Measurements from ENCODE around the gene PNPO.
A peak's percentile ranks its signal among the peaks of the same experiment; 100 is the strongest.

The PNPO gene

GRCh38 chr17:47941246-47942095 is at the start of gene PNPO:
Gene PNPO, plus strand, starts transcription at chr17:47941571. Its CDS starts 105 bp downstream, at chr17:47941676.
- peak; percentile 98 for DNase-seq

- DNase-seq = no peak
Observed at GRCh38 chr17:47894498-47895346, 46.6 kb upstream of the PNPO start.

- peak; percentile 19 for DNase-seq
Observed at GRCh38 chr17:47895347-47895855, 46.0 kb upstream of the PNPO start.

GRCh38 chr17:47895856-47896671 is 45.3 kb upstream of the PNPO start, which contains the start of gene SP2:
Gene SP2, plus strand, starts transcription at chr17:47896236. Its CDS starts 51 bp downstream, at chr17:47896287.
- DNase-seq = peak; percentile 99

- no peak for DNase-seq
Observed at GRCh38 chr17:47896672-47897490, 44.5 kb upstream of the PNPO start.

GRCh38 chr17:47897561-47897960 is 43.8 kb upstream of the PNPO start:
- no peak for DNase-seq

GRCh38 chr17:47898241-47898640 is 43.1 kb upstream of the PNPO start:
- DNase-seq = no peak

GRCh38 chr17:47899643-47900042 is 41.7 kb upstream of the PNPO start:
- no peak for DNase-seq

- DNase-seq = no peak
Observed at GRCh38 chr17:47901423-47901822, 39.9 kb upstream of the PNPO start.

- DNase-seq = no peak
Observed at GRCh38 chr17:47902039-47902744, 39.2 kb upstream of the PNPO start.

- DNase-seq = no peak
Observed at GRCh38 chr17:47905221-47905733, 36.1 kb upstream of the PNPO start.

- no peak for DNase-seq
Observed at GRCh38 chr17:47906443-47906842, 34.9 kb upstream of the PNPO start.

- DNase-seq = no peak
Observed at GRCh38 chr17:47907932-47908562, 33.3 kb upstream of the PNPO start.

- DNase-seq = no peak
Observed at GRCh38 chr17:47913050-47913449, 28.3 kb upstream of the PNPO start.

GRCh38 chr17:47914306-47914948 is 26.9 kb upstream of the PNPO start:
- DNase-seq = no peak

GRCh38 chr17:47915776-47916398 is 25.5 kb upstream of the PNPO start:
- DNase-seq = no peak

- no peak for DNase-seq
Observed at GRCh38 chr17:47916489-47917208, 24.7 kb upstream of the PNPO start.

GRCh38 chr17:47917581-47917980 is 23.8 kb upstream of the PNPO start:
- no peak for DNase-seq

- no peak for DNase-seq
Observed at GRCh38 chr17:47918006-47918405, 23.4 kb upstream of the PNPO start.
